Epithelial cell of esophagus (primary cell): ENCODE measurements around the gene NDRG2.

Experiments
- DNase-seq: peaks from one replicate; pipeline ENCODE4 v3.0.0; 2010; ENCODE audit warnings: low read depth
- H3K4me3 ChIP-seq: 2 replicates; pipeline ENCODE4 v1.5.1; 2011; ENCODE audit warnings: mild to moderate bottlenecking, low read length, control low read depth
- CTCF ChIP-seq: IDR thresholded peaks from 2 replicates; pipeline ENCODE4 v1.5.1; 2011; ENCODE audit warnings: low read depth, mild to moderate bottlenecking, low read length, control low read depth, inconsistent platforms; ENCODE audit not compliant: insufficient read depth; ENCODE audit errors: missing control alignments

Gene NDRG2

GRCh38 chr14:21032326-21033132 lies 7.7 kb upstream of the NDRG2 start:
- peak; percentile 60 for DNase-seq
- no peak for TF ChIP-seq CTCF
- no peak overlapping the region for H3K4me3 ChIP-seq

GRCh38 chr14:21030531-21030930 lies 5.7 kb upstream of the NDRG2 start:
- no peak for DNase-seq
- no peak for TF ChIP-seq CTCF
- H3K4me3 ChIP-seq: no peak overlapping the region

- no peak for DNase-seq
- H3K4me3 ChIP-seq: no peak within 1 kb of the TSS
- no peak for TF ChIP-seq CTCF
Measured at GRCh38 chr14:21029917-21030316, 5.1 kb upstream of the NDRG2 start, which contains the start of gene TPPP2. TPPP2 (plus strand) TSS chr14:21030217; CDS start chr14:21030582, 365 bp downstream.

GRCh38 chr14:21026988-21027315 lies 2.1 kb upstream of the NDRG2 start:
- DNase-seq: no peak
- H3K4me3 ChIP-seq: no peak overlapping the region
- TF ChIP-seq CTCF: no peak

GRCh38 chr14:21026274-21026987 lies 1.6 kb upstream of the NDRG2 start:
- no peak for TF ChIP-seq CTCF
- DNase-seq: no peak
- H3K4me3 ChIP-seq: no peak overlapping the region

GRCh38 chr14:21025371-21026273 lies 761 bp upstream of the NDRG2 start:
- H3K4me3 ChIP-seq: peak overlapping the region; percentile 40
- no peak for TF ChIP-seq CTCF
- DNase-seq: no peak
